RWPE2 (cell line): ENCODE measurements around the gene GPR68.
"Not testable (repeated sequence)": the region's sequence is repeated elsewhere in the genome, so short reads cannot be mapped to it uniquely, and the experiment has no call there.

Experiments used
- ATAC-seq: fragments of 200-7000 bp; cut with Tn5 transposase; 3 replicates; pipeline ENCODE4 v1.9.1; 2021; ENCODE audit warnings: low read depth
- DNase-seq: peaks from one replicate; pipeline ENCODE4 v3.0.0-alpha.2; 2020; ENCODE audit warnings: low spot score
- H3K27ac ChIP-seq: fragments of 450-650 bp; 2 replicates; pipeline ENCODE4 v1.5.1; 2017; ENCODE audit warnings: mild to moderate bottlenecking; ENCODE audit not compliant: poor library complexity, severe bottlenecking
- H3K27me3 ChIP-seq: fragments of 250-450 bp; sonication (Bioruptor Pico); 2 replicates; pipeline ENCODE4 v1.5.1; 2021; ENCODE audit warnings: mild to moderate bottlenecking, moderate library complexity; ENCODE audit not compliant: insufficient read depth, poor library complexity, severe bottlenecking
- H3K36me3 ChIP-seq: fragments of 250-450 bp; sonication (Bioruptor Pico); 2 replicates; pipeline ENCODE4 v1.5.1; 2020; ENCODE audit warnings: low read depth, mild to moderate bottlenecking, moderate library complexity
- H3K4me1 ChIP-seq: fragments of 250-450 bp; sonication (Bioruptor Pico); 2 replicates; pipeline ENCODE4 v1.5.1; 2021; ENCODE audit warnings: mild to moderate bottlenecking, moderate library complexity; ENCODE audit not compliant: insufficient read depth, poor library complexity, severe bottlenecking
- H3K4me3 ChIP-seq: fragments of 250-450 bp; sonication (Bioruptor Pico); 2 replicates; pipeline ENCODE4 v1.5.1; 2021; ENCODE audit warnings: mild to moderate bottlenecking, moderate library complexity; ENCODE audit not compliant: severe bottlenecking
- H3K9me3 ChIP-seq: fragments of 250-450 bp; sonication (Bioruptor Pico); 2 replicates; pipeline ENCODE4 v1.5.1; 2021; ENCODE audit warnings: mild to moderate bottlenecking, moderate library complexity; ENCODE audit not compliant: severe bottlenecking
- TF ChIP-seq, protein P1 (sequence below): fragments of 450-650 bp; IDR thresholded peaks from one replicate; pipeline ENCODE4 v1.5.1; 2017; ENCODE audit warnings: mild to moderate bottlenecking, moderate library complexity; ENCODE audit not compliant: poor library complexity, severe bottlenecking

Gene GPR68

DNA sequence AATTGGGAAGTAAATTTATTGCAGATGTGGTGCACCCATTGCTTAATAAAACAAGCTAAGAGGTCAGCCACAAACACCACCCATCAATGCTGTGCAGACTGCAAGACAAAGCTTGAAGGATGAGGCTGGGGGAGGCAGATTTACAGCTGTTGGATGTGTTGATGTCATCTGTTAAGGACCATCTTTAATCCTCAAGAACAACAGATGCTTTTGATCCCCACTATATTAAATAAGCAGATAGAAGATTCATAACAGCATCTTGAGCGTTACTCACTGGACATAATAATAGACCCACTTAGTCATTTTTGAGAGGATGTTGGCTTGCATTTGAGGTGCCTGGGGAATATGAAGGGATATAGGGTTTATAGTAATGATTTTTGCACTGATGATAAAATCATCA, 58.8 kb downstream of the GPR68 start:
- Histone ChIP-seq H3K9me3 (no peaks in the 10 kb centered on the region), H3K4me1 (no peaks in the 10 kb centered on the region), H3K4me3 (no peak overlapping the region), H3K36me3 (peaks cover 23% of the 10 kb centered on the region), H3K27me3 (no peaks in the 10 kb centered on the region), H3K27ac (no peak overlapping the region)
- TF ChIP-seq, protein P1, sequence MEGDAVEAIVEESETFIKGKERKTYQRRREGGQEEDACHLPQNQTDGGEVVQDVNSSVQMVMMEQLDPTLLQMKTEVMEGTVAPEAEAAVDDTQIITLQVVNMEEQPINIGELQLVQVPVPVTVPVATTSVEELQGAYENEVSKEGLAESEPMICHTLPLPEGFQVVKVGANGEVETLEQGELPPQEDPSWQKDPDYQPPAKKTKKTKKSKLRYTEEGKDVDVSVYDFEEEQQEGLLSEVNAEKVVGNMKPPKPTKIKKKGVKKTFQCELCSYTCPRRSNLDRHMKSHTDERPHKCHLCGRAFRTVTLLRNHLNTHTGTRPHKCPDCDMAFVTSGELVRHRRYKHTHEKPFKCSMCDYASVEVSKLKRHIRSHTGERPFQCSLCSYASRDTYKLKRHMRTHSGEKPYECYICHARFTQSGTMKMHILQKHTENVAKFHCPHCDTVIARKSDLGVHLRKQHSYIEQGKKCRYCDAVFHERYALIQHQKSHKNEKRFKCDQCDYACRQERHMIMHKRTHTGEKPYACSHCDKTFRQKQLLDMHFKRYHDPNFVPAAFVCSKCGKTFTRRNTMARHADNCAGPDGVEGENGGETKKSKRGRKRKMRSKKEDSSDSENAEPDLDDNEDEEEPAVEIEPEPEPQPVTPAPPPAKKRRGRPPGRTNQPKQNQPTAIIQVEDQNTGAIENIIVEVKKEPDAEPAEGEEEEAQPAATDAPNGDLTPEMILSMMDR = no peak
- DNase-seq (no peak), ATAC-seq (no peak)

DNA sequence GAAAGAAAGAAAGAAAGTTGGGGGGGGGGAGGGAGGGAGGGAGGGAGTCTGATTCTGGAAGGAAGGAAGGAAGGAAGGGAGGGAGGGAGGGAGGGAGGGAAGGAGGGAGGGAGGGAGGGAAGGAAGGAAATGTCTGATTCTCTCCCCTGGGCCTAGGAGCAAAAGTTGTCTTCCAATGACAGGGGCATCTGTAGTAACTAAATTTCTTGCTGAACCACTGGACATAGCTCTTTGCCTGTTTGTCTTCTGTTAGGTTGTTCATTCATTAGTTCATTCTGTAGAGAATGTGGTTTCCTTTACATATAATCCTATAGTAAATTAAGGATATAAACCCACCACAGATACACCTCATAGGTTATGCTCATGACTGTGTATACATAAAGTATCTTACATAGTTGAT, 59.9 kb downstream of the GPR68 start:
- H3K36me3 ChIP-seq = peaks cover 23% of the 10 kb centered on the region
- no peaks in the 10 kb centered on the region for H3K9me3 ChIP-seq
- TF ChIP-seq, protein P1 = no peak
- ATAC-seq (no peak), DNase-seq (no peak)
- H3K4me1 ChIP-seq = no peaks in the 10 kb centered on the region
- H3K4me3 ChIP-seq = no peak overlapping the region
- H3K27me3 ChIP-seq = no peaks in the 10 kb centered on the region
- no peak overlapping the region for H3K27ac ChIP-seq

DNA sequence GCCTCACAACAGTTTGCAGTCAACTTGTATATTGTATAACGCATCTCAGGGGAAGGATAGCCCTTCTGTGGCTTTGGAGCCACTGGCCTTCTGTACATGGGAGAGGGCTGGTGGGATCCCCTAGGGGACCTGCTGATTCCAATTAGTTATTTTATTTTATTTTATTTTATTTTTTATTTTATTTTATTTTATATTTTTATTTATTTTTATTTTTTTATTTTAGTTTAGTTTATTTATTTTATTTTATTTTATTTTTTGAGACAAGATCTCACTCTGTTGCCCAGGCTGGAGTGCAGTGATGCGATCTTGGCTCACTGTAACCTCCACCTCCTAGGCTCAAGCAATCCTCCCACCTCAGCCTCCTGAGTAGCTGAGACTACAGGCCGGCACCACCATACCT, 61.8 kb downstream of the GPR68 start:
- peaks cover 15% of the 10 kb centered on the region for H3K36me3 ChIP-seq
- not testable (repeated sequence) for H3K4me3 ChIP-seq, H3K27me3 ChIP-seq, H3K4me1 ChIP-seq, H3K27ac ChIP-seq, H3K9me3 ChIP-seq, DNase-seq, ATAC-seq
